HG03439 (cell line): ENCODE results near the gene SCUBE3.

Experiments used
- ATAC-seq: cut with Tn5 transposase; IDR thresholded peaks from one replicate; pipeline ENCODE4 v1.9.1; 2021; ENCODE audit warnings: mild to moderate bottlenecking, moderate library complexity; ENCODE audit not compliant: unreplicated experiment

Gene SCUBE3

DNA sequence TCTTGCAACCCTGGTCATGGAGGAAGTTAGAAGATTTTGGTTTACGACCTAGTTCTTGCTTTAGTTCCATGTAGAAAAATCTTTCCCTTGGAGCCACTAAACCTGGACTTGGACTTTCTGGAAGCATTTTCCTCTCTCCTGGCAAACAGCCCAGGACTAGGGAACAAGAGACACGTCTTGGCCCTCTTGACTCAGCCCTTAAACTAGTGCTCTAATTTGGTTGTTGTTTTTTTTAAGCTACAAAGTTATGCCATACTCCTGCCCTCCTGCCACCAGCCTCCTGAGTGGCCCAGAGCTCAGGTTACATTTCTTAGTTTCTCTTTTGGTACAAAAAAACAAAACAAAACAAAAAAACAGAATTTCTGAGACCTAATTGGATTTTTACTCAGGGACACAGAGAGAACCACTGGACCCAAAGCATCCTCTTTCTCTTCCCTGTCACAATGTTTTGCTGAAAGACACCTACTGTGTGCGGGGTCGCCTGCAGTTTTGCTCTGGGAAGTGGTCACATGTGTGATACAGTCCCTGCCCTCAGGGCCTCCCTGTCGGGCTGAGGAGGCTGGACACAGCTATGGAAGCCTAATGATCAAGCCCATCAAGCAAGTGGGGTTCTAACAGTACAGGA is 32.3 kb upstream of the SCUBE3 start:
- ATAC-seq, result no peak

DNA sequence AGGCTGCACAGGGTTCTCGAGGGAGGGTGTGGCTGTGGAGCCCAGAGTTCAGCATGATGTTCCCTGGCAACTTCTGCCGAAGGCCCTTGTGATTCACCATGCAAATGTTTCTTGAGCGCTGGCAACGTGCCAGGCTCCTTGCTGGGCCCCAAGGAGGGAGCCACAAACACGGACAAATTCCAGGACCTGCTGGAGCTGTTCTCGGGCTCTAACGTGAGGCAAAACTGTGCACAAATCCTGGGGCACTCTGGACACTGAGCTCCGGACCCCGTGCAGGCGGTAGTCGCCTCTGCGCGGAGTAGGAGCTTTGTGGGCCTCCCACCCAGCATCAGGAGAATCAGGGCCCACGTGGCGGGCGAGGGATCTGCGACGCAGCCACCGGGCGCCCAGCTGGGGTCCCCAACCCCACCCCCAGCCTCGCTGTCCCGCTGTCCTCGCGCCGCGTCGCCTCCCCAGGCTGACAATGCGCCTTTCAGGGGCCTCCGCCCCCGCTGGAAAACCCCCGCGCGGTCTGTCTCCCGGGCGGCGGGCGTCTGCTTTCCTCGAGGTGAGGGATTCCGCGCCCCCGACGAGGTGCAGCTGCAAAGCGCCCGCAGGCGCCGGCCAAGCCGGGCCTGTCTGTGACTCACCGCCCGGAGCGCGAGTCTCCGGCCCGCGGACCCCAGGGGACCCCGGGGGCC is 31.7 kb upstream of the SCUBE3 start:
- ATAC-seq, result no peak

- no peak for ATAC-seq
Measured at GRCh38 chr6:35183281-35183680, 30.5 kb upstream of the SCUBE3 start.

- ATAC-seq, result no peak
Measured at GRCh38 chr6:35183935-35184334, 29.8 kb upstream of the SCUBE3 start.

- no peak for ATAC-seq
Measured at GRCh38 chr6:35184580-35185301, 29.0 kb upstream of the SCUBE3 start.

GRCh38 chr6:35185302-35185681 is 28.5 kb upstream of the SCUBE3 start:
- no peak for ATAC-seq

DNA sequence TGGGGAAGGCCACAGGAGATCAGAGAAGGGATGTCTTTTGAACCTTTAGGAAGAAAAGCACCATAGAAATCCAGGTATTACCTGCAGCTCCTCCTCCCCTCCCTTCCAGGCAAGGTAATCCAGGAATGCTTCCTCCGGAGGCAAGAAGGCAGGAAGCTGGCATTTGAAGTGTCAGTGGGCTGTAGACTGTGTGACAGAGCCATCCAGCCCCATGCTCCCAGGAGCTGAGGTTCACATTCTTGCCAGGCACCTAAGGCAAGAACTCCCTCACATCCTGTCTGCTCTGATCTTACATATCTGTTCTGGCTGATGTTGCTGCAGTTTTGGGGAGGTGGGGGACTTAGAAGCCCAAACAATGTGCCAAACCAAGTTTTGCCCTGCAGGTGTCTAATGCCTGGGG is 27.8 kb upstream of the SCUBE3 start:
- no peak for ATAC-seq

- no peak for ATAC-seq
Measured at GRCh38 chr6:35186571-35186970, 27.2 kb upstream of the SCUBE3 start.

GRCh38 chr6:35188886-35189285 is 24.9 kb upstream of the SCUBE3 start:
- no peak for ATAC-seq

DNA sequence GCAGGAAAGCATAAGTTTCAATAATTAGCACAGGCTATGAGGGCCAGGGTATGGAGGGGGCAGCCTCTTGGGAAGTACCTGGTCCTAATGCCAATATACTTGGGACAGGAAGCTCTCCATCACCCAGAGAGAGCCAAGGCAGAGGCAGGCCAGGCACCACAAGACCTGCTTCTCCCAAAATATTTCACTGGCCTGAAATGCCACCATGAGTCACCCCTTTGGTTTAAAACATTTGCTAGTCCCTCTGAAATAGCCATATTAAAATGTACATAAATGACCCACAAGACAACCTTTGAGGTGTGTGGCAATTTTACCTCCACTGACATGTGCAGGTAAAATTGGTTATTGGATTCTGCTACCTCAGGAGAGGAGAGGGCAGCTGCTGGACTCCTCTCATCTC is 23.4 kb upstream of the SCUBE3 start:
- ATAC-seq, result no peak

DNA sequence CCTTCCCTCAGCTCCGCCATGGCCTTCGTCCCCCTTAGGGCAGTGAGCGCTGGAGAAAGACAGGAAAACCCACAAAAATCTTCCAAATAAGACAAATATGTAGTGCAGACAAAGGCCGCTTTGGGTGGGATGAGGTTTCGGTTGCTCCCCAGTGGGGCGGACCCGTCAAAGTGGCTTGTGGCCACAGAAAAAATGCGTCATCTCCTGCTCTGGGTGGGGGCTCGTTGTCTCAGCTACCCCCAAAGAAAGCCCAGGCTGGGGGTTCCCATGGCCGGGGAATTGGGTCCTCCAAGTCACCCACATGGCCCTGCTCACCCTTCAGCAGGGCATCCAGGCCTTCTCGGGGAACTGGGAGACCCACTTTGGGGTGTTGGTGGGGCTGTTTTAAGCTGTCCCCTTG is 21.9 kb upstream of the SCUBE3 start:
- no peak for ATAC-seq

- no peak for ATAC-seq
Measured at GRCh38 chr6:35192301-35192860, 21.4 kb upstream of the SCUBE3 start.

GRCh38 chr6:35194390-35194789 is 19.4 kb upstream of the SCUBE3 start:
- ATAC-seq, result no peak

DNA sequence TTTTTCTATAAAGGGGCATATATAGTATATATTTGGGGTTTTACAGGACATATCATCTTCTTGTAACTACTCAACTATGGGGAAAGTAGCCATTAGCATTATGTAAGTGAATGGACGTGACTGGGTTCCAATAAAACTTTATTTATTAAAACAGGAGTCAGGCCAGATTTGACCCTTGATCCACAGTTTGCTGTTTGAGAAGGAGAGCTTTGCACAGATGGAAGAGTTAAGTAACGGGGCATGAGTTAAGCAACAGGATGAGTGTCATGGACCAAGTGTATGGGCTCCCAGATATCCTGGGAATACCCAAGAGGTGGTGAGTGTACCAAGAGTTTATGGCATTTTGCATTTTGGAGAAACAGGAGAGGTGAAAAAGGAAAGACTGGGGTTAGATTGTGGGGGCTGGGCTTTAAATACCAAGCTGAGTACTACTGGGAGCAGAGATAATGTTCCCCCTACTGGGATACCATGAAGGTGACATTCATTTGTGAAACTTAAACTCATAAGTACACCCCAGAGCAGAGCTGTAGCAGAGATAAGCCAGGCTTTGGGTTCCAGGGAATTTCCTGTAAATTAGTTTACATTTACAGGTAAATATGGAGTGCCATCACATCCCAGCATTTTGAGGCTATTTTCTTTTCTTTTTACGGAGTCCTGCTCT is 18.5 kb upstream of the SCUBE3 start:
- no peak for ATAC-seq

GRCh38 chr6:35197196-35197595 is 16.6 kb upstream of the SCUBE3 start:
- no peak for ATAC-seq

DNA sequence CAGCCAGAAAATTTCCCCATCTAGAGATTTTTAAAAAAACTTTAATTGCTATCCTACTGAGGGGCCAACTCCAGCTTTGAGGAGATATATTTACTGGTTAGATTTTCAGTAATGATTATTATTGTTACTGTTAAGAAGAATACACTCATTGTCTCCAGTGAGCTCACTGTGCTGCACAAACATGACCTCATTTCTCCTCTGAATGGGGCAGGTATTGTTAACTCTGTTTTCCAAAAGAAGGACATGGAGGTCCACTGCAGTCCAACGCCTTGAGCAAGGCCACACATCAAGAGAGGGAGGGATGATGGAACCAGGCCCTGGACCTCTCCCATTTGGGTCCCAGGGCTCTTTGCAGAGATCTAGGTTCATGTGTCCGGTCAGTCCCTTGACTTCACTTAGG is 13.9 kb upstream of the SCUBE3 start:
- ATAC-seq, result no peak

GRCh38 chr6:35202066-35202546 is 11.7 kb upstream of the SCUBE3 start:
- ATAC-seq, result no peak

GRCh38 chr6:35203152-35203670 is 10.5 kb upstream of the SCUBE3 start:
- no peak for ATAC-seq

GRCh38 chr6:35203680-35204079 is 10.1 kb upstream of the SCUBE3 start:
- ATAC-seq, result no peak

GRCh38 chr6:35206346-35206745 is 7.4 kb upstream of the SCUBE3 start:
- no peak for ATAC-seq

GRCh38 chr6:35208419-35208818 is 5.3 kb upstream of the SCUBE3 start:
- ATAC-seq, result no peak
